ENCODE data around the gene MAB21L3.

MAB21L3 gene

GRCh38 chr1:116165572-116165971 is 54.4 kb downstream of the MAB21L3 start:
- Histone ChIP-seq H3K4me1 (ENCODE audit: control insufficient read depth, insufficient read depth, low read length, unreplicated experiment) (peaks cover 4% of the 10 kb centered on the region), H2AFZ (ENCODE audit: low read length, unreplicated experiment) (no peak overlapping the region), H3K27ac (ENCODE audit: low read depth, low read length) (no peak overlapping the region), H3K27me3 (ENCODE audit: insufficient read depth, low read length) (peaks cover 19% of the 10 kb centered on the region), H3K79me2 (ENCODE audit: control insufficient read depth, insufficient read depth, low read length, unreplicated experiment) (no peaks in the 10 kb centered on the region), H3K4me3 (ENCODE audit: low read depth, low read length) (no peak overlapping the region), H3K36me3 (ENCODE audit: insufficient read depth, low read length) (no peaks in the 10 kb centered on the region)

GRCh38 chr1:116166011-116166571 is 54.9 kb downstream of the MAB21L3 start:
- no peaks in the 10 kb centered on the region for H3K36me3 ChIP-seq (ENCODE audit: insufficient read depth, low read length)
- peaks cover 24% of the 10 kb centered on the region for H3K27me3 ChIP-seq (ENCODE audit: insufficient read depth, low read length)
- H3K4me3 ChIP-seq (ENCODE audit: low read depth, low read length): no peak overlapping the region
- no peaks in the 10 kb centered on the region for H3K79me2 ChIP-seq (ENCODE audit: control insufficient read depth, insufficient read depth, low read length, unreplicated experiment)
- H2AFZ ChIP-seq (ENCODE audit: low read length, unreplicated experiment): no peak overlapping the region
- peaks cover 4% of the 10 kb centered on the region for H3K4me1 ChIP-seq (ENCODE audit: control insufficient read depth, insufficient read depth, low read length, unreplicated experiment)
- H3K27ac ChIP-seq (ENCODE audit: low read depth, low read length): no peak overlapping the region

GRCh38 chr1:116166655-116167054 is 55.5 kb downstream of the MAB21L3 start:
- Histone ChIP-seq H3K27ac (ENCODE audit: low read depth, low read length) (no peak overlapping the region), H3K4me3 (ENCODE audit: low read depth, low read length) (no peak overlapping the region), H3K79me2 (ENCODE audit: control insufficient read depth, insufficient read depth, low read length, unreplicated experiment) (no peaks in the 10 kb centered on the region), H3K27me3 (ENCODE audit: insufficient read depth, low read length) (peaks cover 28% of the 10 kb centered on the region), H3K4me1 (ENCODE audit: control insufficient read depth, insufficient read depth, low read length, unreplicated experiment) (peaks cover 4% of the 10 kb centered on the region), H2AFZ (ENCODE audit: low read length, unreplicated experiment) (no peak overlapping the region), H3K36me3 (ENCODE audit: insufficient read depth, low read length) (no peaks in the 10 kb centered on the region)

GRCh38 chr1:116167625-116168276 is 56.6 kb downstream of the MAB21L3 start:
- Histone ChIP-seq H3K27ac (ENCODE audit: low read depth, low read length) (no peak overlapping the region), H3K4me3 (ENCODE audit: low read depth, low read length) (peak overlapping the region; percentile 84), H3K36me3 (ENCODE audit: insufficient read depth, low read length) (no peaks in the 10 kb centered on the region), H3K27me3 (ENCODE audit: insufficient read depth, low read length) (peaks cover 39% of the 10 kb centered on the region), H3K79me2 (ENCODE audit: control insufficient read depth, insufficient read depth, low read length, unreplicated experiment) (no peaks in the 10 kb centered on the region), H3K4me1 (ENCODE audit: control insufficient read depth, insufficient read depth, low read length, unreplicated experiment) (peaks cover 4% of the 10 kb centered on the region), H2AFZ (ENCODE audit: low read length, unreplicated experiment) (peak overlapping the region; percentile 92)

- Histone ChIP-seq H3K4me1 (ENCODE audit: control insufficient read depth, insufficient read depth, low read length, unreplicated experiment) (peaks cover 4% of the 10 kb centered on the region), H3K27me3 (ENCODE audit: insufficient read depth, low read length) (peaks cover 46% of the 10 kb centered on the region), H2AFZ (ENCODE audit: low read length, unreplicated experiment) (peak overlapping the region; percentile 92), H3K27ac (ENCODE audit: low read depth, low read length) (no peak overlapping the region), H3K4me3 (ENCODE audit: low read depth, low read length) (peak overlapping the region; percentile 84), H3K36me3 (ENCODE audit: insufficient read depth, low read length) (no peaks in the 10 kb centered on the region), H3K79me2 (ENCODE audit: control insufficient read depth, insufficient read depth, low read length, unreplicated experiment) (no peaks in the 10 kb centered on the region)
These were observed 57.3 kb downstream of the MAB21L3 start for GRCh38 chr1:116168277-116169032.

- H3K27ac ChIP-seq (ENCODE audit: low read depth, low read length): no peak overlapping the region
- H3K4me3 ChIP-seq (ENCODE audit: low read depth, low read length): no peak overlapping the region
- H3K36me3 ChIP-seq (ENCODE audit: insufficient read depth, low read length): no peaks in the 10 kb centered on the region
- peaks cover 4% of the 10 kb centered on the region for H3K4me1 ChIP-seq (ENCODE audit: control insufficient read depth, insufficient read depth, low read length, unreplicated experiment)
- no peak overlapping the region for H2AFZ ChIP-seq (ENCODE audit: low read length, unreplicated experiment)
- H3K79me2 ChIP-seq (ENCODE audit: control insufficient read depth, insufficient read depth, low read length, unreplicated experiment): no peaks in the 10 kb centered on the region
- H3K27me3 ChIP-seq (ENCODE audit: insufficient read depth, low read length): peaks cover 60% of the 10 kb centered on the region
These were observed 58.7 kb downstream of the MAB21L3 start for GRCh38 chr1:116169898-116170297.

- Histone ChIP-seq H3K27me3 (ENCODE audit: insufficient read depth, low read length) (peaks cover 70% of the 10 kb centered on the region), H3K4me3 (ENCODE audit: low read depth, low read length) (no peak overlapping the region), H3K36me3 (ENCODE audit: insufficient read depth, low read length) (no peaks in the 10 kb centered on the region), H3K4me1 (ENCODE audit: control insufficient read depth, insufficient read depth, low read length, unreplicated experiment) (peaks cover 4% of the 10 kb centered on the region), H3K27ac (ENCODE audit: low read depth, low read length) (no peak overlapping the region), H3K79me2 (ENCODE audit: control insufficient read depth, insufficient read depth, low read length, unreplicated experiment) (no peaks in the 10 kb centered on the region), H2AFZ (ENCODE audit: low read length, unreplicated experiment) (no peak overlapping the region)
These were observed 59.8 kb downstream of the MAB21L3 start for GRCh38 chr1:116170721-116171589.

GRCh38 chr1:116172666-116173065 is 61.5 kb downstream of the MAB21L3 start:
- Histone ChIP-seq H3K27ac (ENCODE audit: low read depth, low read length) (no peak overlapping the region), H3K4me1 (ENCODE audit: control insufficient read depth, insufficient read depth, low read length, unreplicated experiment) (peaks cover 4% of the 10 kb centered on the region), H3K79me2 (ENCODE audit: control insufficient read depth, insufficient read depth, low read length, unreplicated experiment) (no peaks in the 10 kb centered on the region), H3K4me3 (ENCODE audit: low read depth, low read length) (no peak overlapping the region), H3K36me3 (ENCODE audit: insufficient read depth, low read length) (no peaks in the 10 kb centered on the region), H2AFZ (ENCODE audit: low read length, unreplicated experiment) (no peak overlapping the region), H3K27me3 (ENCODE audit: insufficient read depth, low read length) (peaks cover 80% of the 10 kb centered on the region)

GRCh38 chr1:116175611-116176010 is 64.4 kb downstream of the MAB21L3 start:
- H3K79me2 ChIP-seq (ENCODE audit: control insufficient read depth, insufficient read depth, low read length, unreplicated experiment): no peaks in the 10 kb centered on the region
- no peak overlapping the region for H2AFZ ChIP-seq (ENCODE audit: low read length, unreplicated experiment)
- no peak overlapping the region for H3K4me3 ChIP-seq (ENCODE audit: low read depth, low read length)
- H3K4me1 ChIP-seq (ENCODE audit: control insufficient read depth, insufficient read depth, low read length, unreplicated experiment): no peaks in the 10 kb centered on the region
- H3K27ac ChIP-seq (ENCODE audit: low read depth, low read length): no peak overlapping the region
- no peaks in the 10 kb centered on the region for H3K36me3 ChIP-seq (ENCODE audit: insufficient read depth, low read length)
- peaks cover 91% of the 10 kb centered on the region for H3K27me3 ChIP-seq (ENCODE audit: insufficient read depth, low read length)

- no peak overlapping the region for H2AFZ ChIP-seq (ENCODE audit: low read length, unreplicated experiment)
- no peaks in the 10 kb centered on the region for H3K79me2 ChIP-seq (ENCODE audit: control insufficient read depth, insufficient read depth, low read length, unreplicated experiment)
- H3K27me3 ChIP-seq (ENCODE audit: insufficient read depth, low read length): peaks cover 91% of the 10 kb centered on the region
- no peaks in the 10 kb centered on the region for H3K4me1 ChIP-seq (ENCODE audit: control insufficient read depth, insufficient read depth, low read length, unreplicated experiment)
- H3K27ac ChIP-seq (ENCODE audit: low read depth, low read length): no peak overlapping the region
- no peaks in the 10 kb centered on the region for H3K36me3 ChIP-seq (ENCODE audit: insufficient read depth, low read length)
- no peak overlapping the region for H3K4me3 ChIP-seq (ENCODE audit: low read depth, low read length)
These were observed 65.1 kb downstream of the MAB21L3 start for GRCh38 chr1:116176306-116176789.

Data from ACC112 (cell line).